Neutrophil (primary cell): ENCODE data around the gene PRDM10.
A peak's percentile ranks its signal among the peaks of the same experiment; 100 is the strongest.

Experiments
- H3K27ac ChIP-seq: fragments of 200-600 bp; sonication (generic); 2 replicates; pipeline ENCODE4 v1.5.1; 2016; ENCODE audit warnings: mild to moderate bottlenecking, moderate library complexity
- H3K27me3 ChIP-seq: fragments of 200-600 bp; sonication (generic); 2 replicates; pipeline ENCODE4 v1.6.0; 2016; ENCODE audit warnings: mild to moderate bottlenecking
- H3K36me3 ChIP-seq: fragments of 200-600 bp; sonication (generic); 2 replicates; pipeline ENCODE4 v1.5.1; 2017
- H3K4me1 ChIP-seq, 2 experiments: fragments of 200-600 bp in 1 of 2; sonication (generic) in 1 of 2; 1 replicate in 1 of 2; 2 replicates in 1 of 2; pipeline versions ENCODE4 v1.5.1 to v1.6.1; 2013 to 2016; ENCODE audit warnings: low read depth in 1 of 2, low read length in 1 of 2, mild to moderate bottlenecking in 1 of 2, moderate library complexity in 1 of 2; ENCODE audit not compliant: control insufficient read depth in 1 of 2, insufficient read depth in 1 of 2
- H3K4me3 ChIP-seq, 2 experiments: fragments of 200-600 bp in 1 of 2; sonication (generic) in 1 of 2; 1 replicate in 1 of 2; 2 replicates in 1 of 2; pipeline ENCODE4 v1.5.1; 2013 to 2016; ENCODE audit warnings: low read depth in 1 of 2, low read length in 1 of 2, mild to moderate bottlenecking in 1 of 2, moderate library complexity in 1 of 2
- H3K9me3 ChIP-seq: fragments of 200-600 bp; sonication (generic); 2 replicates; pipeline ENCODE4 v1.5.1; 2016
- CTCF ChIP-seq: fragments of 200-600 bp; sonication (generic); IDR thresholded peaks from 2 replicates; pipeline ENCODE4 v1.5.1; 2016; ENCODE audit warnings: antibody characterized with exemption

PRDM10 gene

GRCh38 chr11:130043575-130043974, 40.9 kb upstream of the PRDM10 start:
- TF ChIP-seq CTCF = no peak
- H3K9me3 ChIP-seq = no peaks in the 10 kb centered on the region
- H3K4me1 ChIP-seq = peaks cover 21 to 27% of the 10 kb centered on the region in 2 experiments
- peak overlapping the region; percentile 83 for H3K27ac ChIP-seq
- no peaks in the 10 kb centered on the region for H3K27me3 ChIP-seq
- H3K4me3 ChIP-seq = peak overlapping the region; percentile 28 to 51
- H3K36me3 ChIP-seq = no peaks in the 10 kb centered on the region

- Histone ChIP-seq H3K27ac (peak overlapping the region; percentile 83), H3K36me3 (no peaks in the 10 kb centered on the region), H3K4me1 (peaks cover 21 to 27% of the 10 kb centered on the region in 2 experiments), H3K9me3 (no peaks in the 10 kb centered on the region), H3K27me3 (no peaks in the 10 kb centered on the region), H3K4me3 (no peak overlapping the region)
- no peak for TF ChIP-seq CTCF
These were observed 39.5 kb upstream of the PRDM10 start for GRCh38 chr11:130042093-130042591.

- Histone ChIP-seq H3K4me1 (peaks cover 21 to 27% of the 10 kb centered on the region in 2 experiments), H3K27me3 (no peaks in the 10 kb centered on the region), H3K36me3 (no peaks in the 10 kb centered on the region), H3K4me3 (no peak overlapping the region), H3K9me3 (no peaks in the 10 kb centered on the region), H3K27ac (no peak overlapping the region)
- TF ChIP-seq CTCF = no peak
These were observed 37.8 kb upstream of the PRDM10 start for GRCh38 chr11:130040281-130040940.

- TF ChIP-seq CTCF = no peak
- H3K4me1 ChIP-seq = peaks cover 13 to 15% of the 10 kb centered on the region in 2 experiments
- H3K4me3 ChIP-seq = no peak overlapping the region
- H3K27ac ChIP-seq = no peak overlapping the region
- no peaks in the 10 kb centered on the region for H3K27me3 ChIP-seq
- no peaks in the 10 kb centered on the region for H3K36me3 ChIP-seq
- no peaks in the 10 kb centered on the region for H3K9me3 ChIP-seq
These were observed 35.4 kb upstream of the PRDM10 start for GRCh38 chr11:130037881-130038585.

GRCh38 chr11:130037058-130037457, 34.4 kb upstream of the PRDM10 start:
- Histone ChIP-seq H3K36me3 (no peaks in the 10 kb centered on the region), H3K27ac (no peak overlapping the region)
- TF ChIP-seq CTCF = no peak

More at GRCh38 chr11:130037058-130037457, 34.4 kb upstream of the PRDM10 start:
- H3K4me3 ChIP-seq = no peak overlapping the region
- no peaks in the 10 kb centered on the region for H3K27me3 ChIP-seq
- peaks cover 3 to 5% of the 10 kb centered on the region in 2 experiments for H3K4me1 ChIP-seq
- no peaks in the 10 kb centered on the region for H3K9me3 ChIP-seq
